ENCODE data around the gene FBXL4.

Gene FBXL4

DNA sequence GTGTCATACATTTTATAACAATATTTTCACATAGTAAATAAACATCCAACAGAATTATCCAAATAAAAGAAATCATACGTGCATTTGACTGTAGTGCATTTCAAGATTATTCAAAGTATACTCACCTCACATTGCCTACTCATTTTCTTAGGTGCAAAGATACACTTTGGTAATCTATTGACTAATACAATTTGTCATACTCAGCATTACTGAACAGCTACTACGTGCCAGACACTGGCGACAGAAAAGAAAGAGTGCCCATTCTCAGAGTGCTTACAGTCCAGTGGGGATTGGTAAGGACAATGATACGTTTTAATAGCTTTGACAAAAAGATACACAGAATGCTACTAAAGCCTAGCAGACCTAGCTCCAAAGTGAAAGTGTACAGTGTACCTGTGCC, 42.0 kb downstream of the FBXL4 start:
- Histone ChIP-seq H3F3A (ENCODE audit: control insufficient read depth, insufficient read depth) (no peaks in the 10 kb centered on the region), H3K36me3 (ENCODE audit: control insufficient read depth, low read length) (peaks cover 27% of the 10 kb centered on the region), H3K4me2 (ENCODE audit: low read length) (no peak overlapping the region), H3K27ac (ENCODE audit: low read depth, low read length) (no peak overlapping the region), H3K27me3 (ENCODE audit: control insufficient read depth, low read length) (no peaks in the 10 kb centered on the region), H3K79me2 (ENCODE audit: control insufficient read depth, low read length) (no peaks in the 10 kb centered on the region), H4K20me1 (ENCODE audit: control insufficient read depth, insufficient read depth, low read depth, low read length) (no peaks in the 10 kb centered on the region), H3K4me3 (ENCODE audit: low read length) (no peak overlapping the region), H3K9me3 (ENCODE audit: control insufficient read depth, insufficient read depth, low read length) (no peaks in the 10 kb centered on the region), H3K4me1 (ENCODE audit: control insufficient read depth, low read length) (no peaks in the 10 kb centered on the region), H3K9me2 (replicated peaks; ENCODE audit: control insufficient read depth, low read length) (no peaks in the 10 kb centered on the region)
- no peak for TF ChIP-seq EZH2phosphoT487 (IDR thresholded peaks at IDR 0.05; ENCODE audit: borderline replicate concordance, low read length)
- TF ChIP-seq CTCF (IDR thresholded peaks at IDR 0.05; ENCODE audit: low read depth, low read length, poor library complexity, severe bottlenecking) = no peak

DNA sequence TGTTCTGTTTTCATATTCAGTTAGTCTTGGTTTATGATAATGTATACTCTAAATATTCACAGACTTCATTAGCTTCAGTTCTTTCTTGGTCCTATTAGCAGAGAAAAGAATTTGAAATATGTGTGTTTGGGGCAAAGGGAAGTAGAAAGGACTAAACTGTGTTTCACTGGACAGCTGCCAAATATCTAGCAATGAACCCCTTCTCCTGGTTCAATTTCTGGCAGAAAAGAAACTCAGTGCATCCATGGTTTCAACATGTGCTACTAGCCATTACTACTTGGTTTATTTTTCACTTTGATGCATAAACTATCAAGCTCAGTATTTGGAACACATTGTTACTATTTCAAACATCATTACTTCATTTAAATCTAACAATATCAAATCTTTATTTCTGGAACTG, 43.6 kb downstream of the FBXL4 start:
- H3K4me1 ChIP-seq (ENCODE audit: control insufficient read depth, low read length) = no peaks in the 10 kb centered on the region
- TF ChIP-seq CTCF (IDR thresholded peaks at IDR 0.05; ENCODE audit: low read depth, low read length, poor library complexity, severe bottlenecking) = no peak
- no peak for TF ChIP-seq EZH2phosphoT487 (IDR thresholded peaks at IDR 0.05; ENCODE audit: borderline replicate concordance, low read length)
- H3K9me3 ChIP-seq (ENCODE audit: control insufficient read depth, insufficient read depth, low read length) = no peaks in the 10 kb centered on the region
- no peaks in the 10 kb centered on the region for H3K79me2 ChIP-seq (ENCODE audit: control insufficient read depth, low read length)
- no peak overlapping the region for H3K27ac ChIP-seq (ENCODE audit: low read depth, low read length)
- no peaks in the 10 kb centered on the region for H3K9me2 ChIP-seq (replicated peaks; ENCODE audit: control insufficient read depth, low read length)
- H3K4me2 ChIP-seq (ENCODE audit: low read length) = no peak overlapping the region
- H3K27me3 ChIP-seq (ENCODE audit: control insufficient read depth, low read length) = no peaks in the 10 kb centered on the region
- H3F3A ChIP-seq (ENCODE audit: control insufficient read depth, insufficient read depth) = no peaks in the 10 kb centered on the region
- no peak overlapping the region for H3K4me3 ChIP-seq (ENCODE audit: low read length)
- peaks cover 43% of the 10 kb centered on the region for H3K36me3 ChIP-seq (ENCODE audit: control insufficient read depth, low read length)
- H4K20me1 ChIP-seq (ENCODE audit: control insufficient read depth, insufficient read depth, low read depth, low read length) = no peaks in the 10 kb centered on the region

DNA sequence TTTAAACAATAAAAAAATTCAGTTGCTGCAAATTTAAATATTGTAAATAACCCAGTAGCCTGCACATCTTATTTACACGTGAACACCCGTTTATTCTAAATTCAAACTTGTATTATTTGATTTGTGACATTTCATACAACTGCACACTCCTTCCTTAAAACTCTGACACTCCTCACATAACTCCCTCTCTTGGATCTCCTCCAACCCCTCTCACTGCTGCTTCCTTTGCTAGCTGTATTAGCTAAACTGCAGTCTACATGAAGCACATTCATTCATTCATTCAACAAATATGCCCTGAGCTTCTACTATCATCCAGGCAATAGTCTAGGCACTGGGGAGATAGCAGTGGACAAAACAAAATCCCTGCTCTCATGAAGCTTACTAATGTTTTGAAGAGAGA, 47.0 kb downstream of the FBXL4 start:
- no peaks in the 10 kb centered on the region for H3K9me3 ChIP-seq (ENCODE audit: control insufficient read depth, insufficient read depth, low read length)
- peaks cover 12% of the 10 kb centered on the region for H3K4me1 ChIP-seq (ENCODE audit: control insufficient read depth, low read length)
- H3K79me2 ChIP-seq (ENCODE audit: control insufficient read depth, low read length) = no peaks in the 10 kb centered on the region
- H4K20me1 ChIP-seq (ENCODE audit: control insufficient read depth, insufficient read depth, low read depth, low read length) = no peaks in the 10 kb centered on the region
- no peaks in the 10 kb centered on the region for H3K27me3 ChIP-seq (ENCODE audit: control insufficient read depth, low read length)
- H3K36me3 ChIP-seq (ENCODE audit: control insufficient read depth, low read length) = peaks cover 63% of the 10 kb centered on the region
- H3K9me2 ChIP-seq (replicated peaks; ENCODE audit: control insufficient read depth, low read length) = no peaks in the 10 kb centered on the region
- TF ChIP-seq EZH2phosphoT487 (IDR thresholded peaks at IDR 0.05; ENCODE audit: borderline replicate concordance, low read length) (no peak), CTCF (IDR thresholded peaks at IDR 0.05; ENCODE audit: low read depth, low read length, poor library complexity, severe bottlenecking) (no peak)
- H3K27ac ChIP-seq (ENCODE audit: low read depth, low read length) = no peak overlapping the region
- H3F3A ChIP-seq (ENCODE audit: control insufficient read depth, insufficient read depth) = no peaks in the 10 kb centered on the region
- no peak overlapping the region for H3K4me2 ChIP-seq (ENCODE audit: low read length)
- H3K4me3 ChIP-seq (ENCODE audit: low read length) = no peak overlapping the region

DNA sequence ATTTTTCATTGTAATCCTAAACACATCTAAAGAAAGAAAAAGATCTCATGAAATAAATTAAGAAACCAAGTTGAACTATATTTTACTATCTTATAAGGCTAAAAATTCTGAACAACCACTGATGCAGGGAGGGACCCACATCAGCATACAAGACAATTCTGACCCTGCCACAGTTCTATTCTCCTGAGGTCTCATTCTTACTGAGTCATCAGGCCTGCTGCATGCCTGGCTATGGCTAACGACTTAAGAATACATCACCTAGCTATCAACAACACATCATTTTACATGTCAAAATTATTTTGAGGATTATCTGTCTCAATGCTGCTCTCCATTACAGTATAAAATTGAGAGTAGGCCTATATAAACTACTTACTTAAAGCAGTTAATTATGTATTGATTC, 52.9 kb downstream of the FBXL4 start:
- Histone ChIP-seq H3K79me2 (ENCODE audit: control insufficient read depth, low read length) (no peaks in the 10 kb centered on the region), H3K27me3 (ENCODE audit: control insufficient read depth, low read length) (no peaks in the 10 kb centered on the region), H3K4me1 (ENCODE audit: control insufficient read depth, low read length) (peaks cover 12% of the 10 kb centered on the region), H3F3A (ENCODE audit: control insufficient read depth, insufficient read depth) (no peaks in the 10 kb centered on the region), H3K4me3 (ENCODE audit: low read length) (no peak overlapping the region), H3K9me2 (replicated peaks; ENCODE audit: control insufficient read depth, low read length) (no peaks in the 10 kb centered on the region), H3K27ac (ENCODE audit: low read depth, low read length) (no peak overlapping the region), H3K36me3 (ENCODE audit: control insufficient read depth, low read length) (peaks cover 47% of the 10 kb centered on the region), H3K4me2 (ENCODE audit: low read length) (no peak overlapping the region), H4K20me1 (ENCODE audit: control insufficient read depth, insufficient read depth, low read depth, low read length) (no peaks in the 10 kb centered on the region), H3K9me3 (ENCODE audit: control insufficient read depth, insufficient read depth, low read length) (no peaks in the 10 kb centered on the region)
- TF ChIP-seq CTCF (IDR thresholded peaks at IDR 0.05; ENCODE audit: low read depth, low read length, poor library complexity, severe bottlenecking) (no peak), EZH2phosphoT487 (IDR thresholded peaks at IDR 0.05; ENCODE audit: borderline replicate concordance, low read length) (no peak)
